GM12872 (cell line): ENCODE results near the gene PDE4D.

Experiments used
- CTCF ChIP-seq: IDR thresholded peaks from 3 replicates; pipeline ENCODE4 v1.5.1; 2011; ENCODE audit warnings: low read depth, mild to moderate bottlenecking, low read length, moderate library complexity; ENCODE audit not compliant: insufficient read depth

The PDE4D gene

GRCh38 chr5:59582746-59583145, 310.8 kb downstream of the PDE4D start:
- TF ChIP-seq CTCF: no peak

GRCh38 chr5:59579824-59580167, 313.7 kb downstream of the PDE4D start:
- TF ChIP-seq CTCF: no peak

- no peak for TF ChIP-seq CTCF
Observed at GRCh38 chr5:59579101-59579823, 314.3 kb downstream of the PDE4D start.

GRCh38 chr5:59577485-59577884, 316.0 kb downstream of the PDE4D start:
- no peak for TF ChIP-seq CTCF

GRCh38 chr5:59575648-59576445, 317.7 kb downstream of the PDE4D start:
- no peak for TF ChIP-seq CTCF

GRCh38 chr5:59571067-59571466, 322.5 kb downstream of the PDE4D start:
- no peak for TF ChIP-seq CTCF

GRCh38 chr5:59569608-59570334, 323.8 kb downstream of the PDE4D start:
- TF ChIP-seq CTCF: 0 out of 3 replicates have a peak, but pooled peaks have one; percentile 14
